Hepatocyte (in vitro differentiated cells): ENCODE results near the gene BCAN.

Experiments used
- CTCF ChIP-seq: fragments of 200-600 bp; sonication (generic); IDR thresholded peaks from 2 replicates; pipeline ENCODE4 v1.5.1; 2016; ENCODE audit warnings: antibody characterized with exemption, mild to moderate bottlenecking; ENCODE audit not compliant: poor library complexity
- EZH2 ChIP-seq: fragments of 200-600 bp; sonication (generic); IDR thresholded peaks from 2 replicates; pipeline ENCODE4 v1.6.1; 2016; ENCODE audit warnings: antibody characterized with exemption, mild to moderate bottlenecking, borderline replicate concordance

DNA sequence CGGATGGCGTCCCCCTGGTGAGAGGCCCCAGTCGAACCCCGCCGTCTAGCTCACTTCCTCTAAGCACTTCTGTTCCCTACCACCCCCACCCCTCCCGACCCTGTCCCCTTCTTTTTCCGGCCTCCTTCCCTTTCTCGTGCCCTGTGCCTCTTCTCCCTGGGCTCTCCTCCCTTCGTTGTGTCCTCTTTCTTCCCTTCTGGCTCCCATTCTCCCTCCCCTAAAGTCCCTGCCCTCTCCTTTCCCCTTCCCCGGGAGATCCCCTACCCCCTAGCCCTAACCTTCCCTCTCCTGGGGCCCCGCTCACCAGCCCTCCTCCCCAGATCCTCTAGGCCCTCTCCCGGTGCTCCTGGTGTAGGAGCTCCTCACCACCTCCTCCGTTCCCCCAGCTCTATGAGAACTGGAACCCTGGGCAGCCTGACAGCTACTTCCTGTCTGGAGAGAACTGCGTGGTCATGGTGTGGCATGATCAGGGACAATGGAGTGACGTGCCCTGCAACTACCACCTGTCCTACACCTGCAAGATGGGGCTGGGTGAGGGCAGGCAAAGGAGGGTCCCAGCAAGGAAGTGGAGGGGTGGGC, 15.9 kb downstream of the BCAN start:
- TF ChIP-seq EZH2 (no peak), CTCF (no peak)
